NB4 (cell line): ENCODE measurements around the gene UTP25.

Experiments
- DNase-seq: peaks from one replicate; pipeline ENCODE4 v3.0.0; 2010; ENCODE audit warnings: low read depth
- H3K4me3 ChIP-seq: one replicate; pipeline ENCODE4 v1.5.1; 2011; ENCODE audit warnings: mild to moderate bottlenecking, low read depth, low read length, moderate library complexity
- MYC ChIP-seq: IDR thresholded peaks from 2 replicates; pipeline ENCODE4 v1.6.1; 2011; ENCODE audit warnings: low read depth, low read length
- POLR2A ChIP-seq: IDR thresholded peaks from 2 replicates; pipeline ENCODE4 v1.6.1; 2011; ENCODE audit warnings: mild to moderate bottlenecking; ENCODE audit not compliant: insufficient read length; ENCODE audit errors: extremely low read depth
- TF ChIP-seq, protein P1 (sequence below): IDR thresholded peaks from one replicate; pipeline ENCODE4 v1.5.1; 2012; ENCODE audit warnings: low read depth, low read length
- TF ChIP-seq, protein P2 (sequence below): IDR thresholded peaks from 2 replicates; pipeline ENCODE4 v1.6.1; 2011; ENCODE audit warnings: low read depth, low read length

UTP25 gene

DNA sequence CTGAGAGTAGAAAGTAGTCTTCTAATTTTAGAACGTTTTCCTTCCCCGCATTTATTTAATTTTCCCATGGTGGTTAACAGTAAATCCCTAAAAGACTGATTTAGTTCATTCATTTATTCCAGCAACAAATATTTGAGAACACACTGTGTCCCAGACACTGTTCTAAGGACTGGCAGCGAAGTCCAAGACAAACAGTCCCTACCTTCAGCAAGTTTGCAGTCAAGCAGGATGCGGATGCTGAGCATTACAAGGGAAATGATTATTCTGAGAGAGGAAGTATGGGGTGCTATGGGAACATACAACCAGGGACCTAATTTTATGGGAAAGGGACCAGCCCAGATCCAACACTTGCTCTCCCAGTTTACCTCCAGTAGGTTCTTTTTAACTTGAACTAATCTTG, 42.2 kb upstream of the UTP25 start:
- H3K4me3 ChIP-seq = no peak overlapping the region

DNA sequence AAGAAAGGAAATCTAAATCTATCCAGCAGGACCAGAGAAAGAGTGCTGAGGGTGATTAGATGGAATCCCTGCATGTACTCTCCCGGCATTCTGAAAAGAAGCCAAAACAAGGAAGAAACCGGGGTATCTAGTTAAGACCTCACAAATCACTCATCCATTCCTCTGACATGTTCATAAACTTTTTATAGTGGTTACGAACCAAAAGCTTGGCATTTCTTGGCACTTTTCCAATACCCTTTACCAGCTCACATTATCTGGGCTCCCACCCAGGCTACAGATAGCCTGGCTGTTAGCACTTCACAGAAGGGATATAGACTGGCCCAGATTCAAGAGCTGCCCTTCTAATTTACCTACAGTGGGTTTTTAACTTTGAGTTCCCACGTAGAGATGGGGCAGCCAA, 41.6 kb upstream of the UTP25 start:
- TF ChIP-seq, protein P1, sequence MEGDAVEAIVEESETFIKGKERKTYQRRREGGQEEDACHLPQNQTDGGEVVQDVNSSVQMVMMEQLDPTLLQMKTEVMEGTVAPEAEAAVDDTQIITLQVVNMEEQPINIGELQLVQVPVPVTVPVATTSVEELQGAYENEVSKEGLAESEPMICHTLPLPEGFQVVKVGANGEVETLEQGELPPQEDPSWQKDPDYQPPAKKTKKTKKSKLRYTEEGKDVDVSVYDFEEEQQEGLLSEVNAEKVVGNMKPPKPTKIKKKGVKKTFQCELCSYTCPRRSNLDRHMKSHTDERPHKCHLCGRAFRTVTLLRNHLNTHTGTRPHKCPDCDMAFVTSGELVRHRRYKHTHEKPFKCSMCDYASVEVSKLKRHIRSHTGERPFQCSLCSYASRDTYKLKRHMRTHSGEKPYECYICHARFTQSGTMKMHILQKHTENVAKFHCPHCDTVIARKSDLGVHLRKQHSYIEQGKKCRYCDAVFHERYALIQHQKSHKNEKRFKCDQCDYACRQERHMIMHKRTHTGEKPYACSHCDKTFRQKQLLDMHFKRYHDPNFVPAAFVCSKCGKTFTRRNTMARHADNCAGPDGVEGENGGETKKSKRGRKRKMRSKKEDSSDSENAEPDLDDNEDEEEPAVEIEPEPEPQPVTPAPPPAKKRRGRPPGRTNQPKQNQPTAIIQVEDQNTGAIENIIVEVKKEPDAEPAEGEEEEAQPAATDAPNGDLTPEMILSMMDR = no peak
- TF ChIP-seq, protein P2, sequence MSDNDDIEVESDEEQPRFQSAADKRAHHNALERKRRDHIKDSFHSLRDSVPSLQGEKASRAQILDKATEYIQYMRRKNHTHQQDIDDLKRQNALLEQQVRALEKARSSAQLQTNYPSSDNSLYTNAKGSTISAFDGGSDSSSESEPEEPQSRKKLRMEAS = no peak
- TF ChIP-seq POLR2A = no peak
- H3K4me3 ChIP-seq = no peak overlapping the region
- no peak for DNase-seq

More for the DNA sequence above, 42.2 kb upstream of the UTP25 start:
- no peak for DNase-seq
- no peak for TF ChIP-seq POLR2A
- no peak for TF ChIP-seq MYC
- TF ChIP-seq, protein P1 = no peak
- TF ChIP-seq, protein P2 = no peak

DNA sequence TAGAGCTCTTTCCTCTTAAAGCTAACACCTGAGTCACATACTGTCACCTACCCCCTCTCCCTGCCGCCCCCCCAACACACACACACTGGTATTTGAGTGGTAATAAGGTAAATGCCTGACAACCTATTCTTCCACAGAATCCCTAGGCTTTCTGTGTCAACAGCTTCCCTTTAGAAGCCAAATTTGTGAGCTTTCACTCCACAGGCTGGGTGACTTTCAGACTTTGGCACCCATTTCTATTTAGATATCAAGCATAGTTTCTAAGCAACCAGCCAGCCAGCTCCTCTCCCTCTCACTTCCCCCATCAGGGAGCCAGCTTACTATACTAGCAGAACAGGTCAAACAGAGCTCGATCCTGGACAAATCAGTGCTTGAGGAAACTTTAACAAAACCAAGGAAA, 40.2 kb upstream of the UTP25 start:
- TF ChIP-seq MYC (no peak), POLR2A (no peak)
- TF ChIP-seq, protein P2 = no peak
- TF ChIP-seq, protein P1 = no peak
- no peak for DNase-seq
- H3K4me3 ChIP-seq = no peak overlapping the region

DNA sequence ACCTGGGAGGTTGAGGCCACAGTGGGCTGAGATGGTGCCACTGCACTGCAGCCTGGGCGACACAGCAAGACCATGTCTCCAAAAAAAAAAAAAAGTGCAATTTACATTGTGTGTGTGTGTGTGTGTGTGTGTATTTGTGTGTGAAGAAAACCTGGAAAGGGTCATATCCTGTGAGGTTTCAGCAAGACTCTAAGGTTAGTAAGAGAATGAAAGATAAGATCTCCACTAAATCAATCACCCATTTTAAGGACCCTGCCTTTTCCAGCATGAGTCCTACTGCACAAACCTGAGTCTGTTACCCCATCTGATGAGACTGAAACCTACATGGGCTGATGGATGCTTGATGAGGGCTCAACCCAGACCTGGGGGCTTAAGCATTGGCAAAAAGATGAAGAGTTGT, 38.5 kb upstream of the UTP25 start:
- no peak for DNase-seq
- TF ChIP-seq, protein P2 = no peak
- TF ChIP-seq, protein P1 = no peak
- TF ChIP-seq MYC (no peak), POLR2A (no peak)
- no peak overlapping the region for H3K4me3 ChIP-seq

DNA sequence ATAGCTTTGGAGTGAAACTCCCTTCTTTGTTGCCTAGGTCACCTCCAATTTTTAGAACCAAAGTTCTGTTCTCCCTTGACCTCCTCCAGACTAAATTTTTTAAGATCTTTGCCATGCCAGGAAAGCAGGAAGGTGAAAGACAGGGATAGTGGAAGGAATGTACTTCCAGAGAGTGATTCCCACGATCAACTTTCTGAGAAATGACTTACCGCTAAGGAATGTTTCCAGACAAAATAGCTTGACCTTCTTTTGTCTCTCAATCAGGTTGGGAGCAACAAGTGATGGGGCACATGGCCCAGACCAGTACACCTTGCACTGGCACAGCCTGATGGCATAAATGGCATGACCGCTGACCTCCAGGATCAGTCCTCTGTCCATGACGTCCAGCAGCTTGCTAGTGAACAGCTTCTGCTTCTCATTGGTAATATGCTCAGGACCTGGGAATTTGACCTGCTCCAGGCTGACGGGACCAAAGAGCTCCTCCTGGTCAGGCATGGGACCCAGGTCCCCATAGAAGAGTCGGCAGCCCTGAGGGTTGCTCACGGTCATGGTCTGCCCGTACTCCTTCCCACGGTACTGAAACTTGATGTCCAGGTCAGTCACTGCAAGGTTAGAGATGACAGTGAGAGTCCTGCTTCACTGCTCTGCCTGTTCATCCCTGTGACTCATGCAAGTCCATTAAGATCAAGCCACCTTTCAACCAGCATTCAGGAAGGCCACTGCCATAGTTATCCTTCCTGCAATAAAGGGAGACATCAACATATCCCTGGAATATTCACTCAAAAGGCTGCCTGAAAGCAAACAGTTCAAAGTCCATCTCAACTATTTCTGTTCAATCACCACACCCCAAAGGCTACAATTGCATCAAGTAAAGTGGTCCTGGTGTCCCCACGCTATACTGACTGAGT, 37.2 kb upstream of the UTP25 start:
- no peak overlapping the region for H3K4me3 ChIP-seq
- DNase-seq = no peak
- TF ChIP-seq, protein P2 = no peak
- TF ChIP-seq MYC (no peak), POLR2A (no peak)
- TF ChIP-seq, protein P1 = no peak
